HEK293T (cell line): ENCODE data around the gene ACADSB.
A peak's percentile ranks its signal among the peaks of the same experiment; 100 is the strongest.

Experiments
- CTCF ChIA-PET: fragments of 350-600 bp; formaldehyde crosslinking; extraction: SDS; loops from one replicate; lab custom pipeline; 2021; ENCODE audit warnings: antibody characterized with exemption, inconsistent platforms; lab: Yijun Ruan, JAX
- POLR2A ChIA-PET: fragments of 350-600 bp; formaldehyde crosslinking; extraction: SDS; loops from one replicate; lab custom pipeline; 2020; ENCODE audit warnings: antibody characterized with exemption, inconsistent platforms; lab: Yijun Ruan, JAX
- DNase-seq: peaks from one replicate; pipeline ENCODE4 v3.0.0; 2012; ENCODE audit warnings: mixed read lengths; ENCODE audit errors: extremely low spot score
- ARNT ChIP-seq: fragments of 450-650 bp; IDR thresholded peaks from 2 replicates; pipeline ENCODE4 v1.6.1; 2017; ENCODE audit warnings: mild to moderate bottlenecking
- BHLHE40 ChIP-seq: fragments of 450-650 bp; IDR thresholded peaks from 2 replicates; pipeline ENCODE4 v1.6.1; 2016; ENCODE audit warnings: mild to moderate bottlenecking, moderate library complexity, borderline replicate concordance
- CTBP1 ChIP-seq: fragments of 450-650 bp; IDR thresholded peaks from 2 replicates; pipeline ENCODE4 v1.6.1; 2016; ENCODE audit warnings: borderline replicate concordance
- ELF4 ChIP-seq: fragments of 450-650 bp; IDR thresholded peaks from 2 replicates; pipeline ENCODE4 v1.6.1; 2017; ENCODE audit warnings: antibody characterized with exemption
- FOXA1 ChIP-seq: fragments of 450-650 bp; IDR thresholded peaks from 2 replicates; pipeline ENCODE4 v1.6.1; 2016; ENCODE audit warnings: mild to moderate bottlenecking
- FOXK2 ChIP-seq: fragments of 450-650 bp; IDR thresholded peaks from 2 replicates; pipeline ENCODE4 v1.6.1; 2016; ENCODE audit warnings: mild to moderate bottlenecking
- FOXM1 ChIP-seq: fragments of 450-650 bp; IDR thresholded peaks from 2 replicates; pipeline ENCODE4 v1.6.1; 2017; ENCODE audit warnings: mild to moderate bottlenecking, borderline replicate concordance
- HDGF ChIP-seq: fragments of 450-650 bp; IDR thresholded peaks from 2 replicates; pipeline ENCODE4 v1.6.1; 2017; ENCODE audit warnings: antibody characterized with exemption, borderline replicate concordance
- L3MBTL2 ChIP-seq: fragments of 450-650 bp; conservative IDR thresholded peaks from 2 replicates; pipeline ENCODE4 v1.6.1; 2016; ENCODE audit warnings: mild to moderate bottlenecking
- LEF1 ChIP-seq: fragments of 450-650 bp; IDR thresholded peaks from 2 replicates; pipeline ENCODE4 v1.6.1; 2017; ENCODE audit warnings: mild to moderate bottlenecking, borderline replicate concordance
- NFRKB ChIP-seq: fragments of 450-650 bp; IDR thresholded peaks from 2 replicates; pipeline ENCODE4 v1.6.1; 2016; ENCODE audit warnings: mild to moderate bottlenecking, moderate library complexity
- SP1 ChIP-seq: fragments of 450-650 bp; IDR thresholded peaks from 2 replicates; pipeline ENCODE4 v1.6.1; 2017
- SUZ12 ChIP-seq: fragments of 450-650 bp; IDR thresholded peaks from 2 replicates; pipeline ENCODE4 v1.6.1; 2016; ENCODE audit warnings: mild to moderate bottlenecking
- TARDBP ChIP-seq: fragments of 450-650 bp; IDR thresholded peaks from 2 replicates; pipeline ENCODE4 v1.6.1; 2016
- ZNF384 ChIP-seq: fragments of 450-650 bp; IDR thresholded peaks from 2 replicates; pipeline ENCODE4 v1.6.1; 2016
- TF ChIP-seq, protein P1 (sequence below): fragments of 450-650 bp; IDR thresholded peaks from 2 replicates; pipeline ENCODE4 v1.6.1; 2016

ACADSB gene

DNA sequence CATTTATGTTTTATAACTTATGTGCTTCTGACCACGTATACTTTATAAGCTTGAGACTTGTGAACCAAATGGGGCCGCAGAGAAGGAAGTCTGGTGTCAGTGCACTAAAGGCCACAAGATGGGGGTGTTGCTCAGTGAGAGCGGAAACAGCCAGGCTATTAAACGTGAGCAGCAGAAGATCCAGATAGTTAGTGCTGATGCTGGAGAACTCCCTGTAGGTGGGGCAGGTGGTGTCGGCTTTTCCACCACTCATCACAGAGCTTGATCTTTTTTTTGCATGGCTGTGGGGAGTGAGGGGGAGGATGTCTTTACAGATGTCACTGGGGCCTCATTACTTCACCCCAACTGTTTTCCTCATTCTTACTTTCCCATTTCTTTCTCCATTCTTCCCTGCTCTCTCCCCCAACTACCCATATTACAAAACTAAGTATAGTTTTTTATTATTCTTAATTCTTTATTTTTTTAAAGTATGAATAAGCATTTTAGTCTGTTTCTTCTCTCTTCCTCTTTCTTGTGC, 34.7 kb downstream of the ACADSB start:
- no peak for TF ChIP-seq ELF4
- TF ChIP-seq TARDBP = no peak
- TF ChIP-seq FOXA1 = no peak
- TF ChIP-seq BHLHE40 = no peak
- TF ChIP-seq ZNF384 = no peak
- no peak for TF ChIP-seq FOXM1
- no peak for TF ChIP-seq L3MBTL2
- CTCF ChIA-PET = interaction anchor here (0.7 to 1.1 kb wide), 8 partner anchors 10 to 539 kb away, joined by 3 to 4 read pairs (median 3); no protein-coding TSS in a partner anchor
- DNase-seq = peak; percentile 80
- POLR2A ChIA-PET = interaction anchor here (1.5 kb wide), 1 partner anchor 110 kb away, joined by 4 read pairs; the partner anchor contains the start of gene BUB3

DNA sequence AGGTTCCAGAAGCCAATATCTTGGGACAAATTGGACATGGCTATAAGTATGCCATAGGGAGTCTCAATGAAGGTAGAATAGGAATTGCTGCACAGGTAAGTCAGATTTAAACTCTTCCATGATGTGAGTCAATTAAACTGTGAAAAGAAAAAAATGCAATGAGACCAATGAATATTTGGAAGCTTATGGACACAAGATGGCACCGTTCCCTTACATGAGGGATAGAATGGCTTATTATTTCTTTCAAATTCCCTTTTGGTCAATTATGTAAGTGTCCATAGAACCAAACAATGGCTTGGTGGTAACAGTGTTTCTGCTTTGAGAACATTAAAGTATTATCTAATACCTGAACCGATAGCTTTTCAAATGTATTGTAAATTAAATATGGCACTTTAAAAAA, 35.6 kb downstream of the ACADSB start:
- ChIA-PET POLR2A (interaction anchor here (1.5 kb wide), 1 partner anchor 110 kb away, joined by 4 read pairs; the partner anchor contains the start of gene BUB3), CTCF (no interaction called here)
- no peak for TF ChIP-seq FOXK2
- TF ChIP-seq, protein P1, sequence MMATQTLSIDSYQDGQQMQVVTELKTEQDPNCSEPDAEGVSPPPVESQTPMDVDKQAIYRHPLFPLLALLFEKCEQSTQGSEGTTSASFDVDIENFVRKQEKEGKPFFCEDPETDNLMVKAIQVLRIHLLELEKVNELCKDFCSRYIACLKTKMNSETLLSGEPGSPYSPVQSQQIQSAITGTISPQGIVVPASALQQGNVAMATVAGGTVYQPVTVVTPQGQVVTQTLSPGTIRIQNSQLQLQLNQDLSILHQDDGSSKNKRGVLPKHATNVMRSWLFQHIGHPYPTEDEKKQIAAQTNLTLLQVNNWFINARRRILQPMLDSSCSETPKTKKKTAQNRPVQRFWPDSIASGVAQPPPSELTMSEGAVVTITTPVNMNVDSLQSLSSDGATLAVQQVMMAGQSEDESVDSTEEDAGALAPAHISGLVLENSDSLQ = no peak
- TF ChIP-seq FOXA1 = no peak
- no peak for TF ChIP-seq HDGF
- TF ChIP-seq ELF4 = no peak
- TF ChIP-seq CTBP1 = no peak
- TF ChIP-seq TARDBP = no peak
- TF ChIP-seq L3MBTL2 = no peak
- no peak for TF ChIP-seq LEF1
- TF ChIP-seq ZNF384 = no peak
- TF ChIP-seq SP1 = no peak
- TF ChIP-seq BHLHE40 = no peak
- no peak for DNase-seq

DNA sequence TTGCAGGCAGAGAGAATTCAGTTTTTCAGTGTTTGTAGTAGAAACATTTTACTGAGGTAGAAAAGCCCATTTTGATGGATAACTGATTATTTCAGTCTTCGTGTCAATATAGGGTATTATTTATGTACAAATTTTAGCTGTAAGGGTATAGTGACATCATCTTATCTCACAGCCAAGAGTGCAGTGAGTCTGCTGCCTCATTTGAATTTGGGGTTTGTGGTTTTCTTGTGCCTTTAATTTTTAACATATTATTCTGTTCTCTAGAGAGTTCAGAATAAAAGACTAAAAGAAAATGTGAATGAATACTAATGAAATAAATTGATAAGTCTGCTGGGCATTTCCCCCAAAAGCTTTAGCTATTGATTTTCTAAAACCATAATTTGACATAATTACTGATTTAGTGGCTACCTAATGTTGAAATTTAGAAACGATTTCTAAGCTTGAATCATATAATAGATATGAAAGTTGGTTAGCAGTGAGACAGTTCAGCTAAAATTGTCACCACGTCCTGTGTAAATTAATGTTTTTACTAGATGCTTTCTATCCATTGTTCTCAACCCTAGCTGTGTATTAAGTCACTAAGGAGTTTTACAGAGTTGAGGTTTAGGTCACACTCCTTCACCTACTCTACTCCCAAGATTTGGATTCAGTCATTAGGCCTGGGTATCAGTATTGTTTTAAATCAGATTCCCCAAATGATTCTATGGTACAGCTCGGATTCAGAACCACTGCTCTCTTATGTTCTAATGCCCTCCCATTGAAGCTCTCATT, 37.3 kb downstream of the ACADSB start:
- DNase-seq = no peak
- ChIA-PET CTCF (interaction anchor here (1.0 kb wide), 1 partner anchor 527 kb away, joined by 4 read pairs; no protein-coding TSS in a partner anchor), POLR2A (no interaction called here)
- no peak for TF ChIP-seq LEF1
- TF ChIP-seq ARNT = no peak
- TF ChIP-seq NFRKB = no peak
- no peak for TF ChIP-seq FOXM1
- TF ChIP-seq TARDBP = no peak

DNA sequence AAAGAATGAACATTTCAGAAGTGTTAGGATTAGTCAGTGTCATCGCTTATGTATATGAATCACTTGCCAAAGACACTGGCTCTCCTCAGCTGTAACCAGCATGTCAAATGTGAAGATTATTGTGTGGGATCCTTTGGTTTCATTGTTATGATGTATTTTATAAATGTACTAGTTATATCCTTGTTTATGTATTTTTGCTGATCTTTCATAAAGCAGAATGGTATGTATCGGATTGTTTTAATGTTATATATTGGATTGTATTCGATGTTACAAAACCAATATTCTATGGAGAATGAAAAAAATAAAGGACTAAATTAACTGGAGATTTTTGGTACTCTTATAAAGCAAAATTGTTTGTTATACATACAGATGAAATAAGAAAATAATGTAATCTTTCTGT, 49.2 kb downstream of the ACADSB start:
- CTCF ChIA-PET = no interaction called here
- no peak for DNase-seq
- POLR2A ChIA-PET = no interaction called here
- TF ChIP-seq SUZ12 (no peak), ARNT (no peak), NFRKB (no peak), TARDBP (no peak), FOXM1 (no peak), BHLHE40 (no peak), FOXK2 (no peak), ELF4 (no peak), ZNF384 (no peak), CTBP1 (no peak), LEF1 (no peak), HDGF (no peak), FOXA1 (no peak), L3MBTL2 (no peak), SP1 (no peak)
- TF ChIP-seq, protein P1 = no peak

DNA sequence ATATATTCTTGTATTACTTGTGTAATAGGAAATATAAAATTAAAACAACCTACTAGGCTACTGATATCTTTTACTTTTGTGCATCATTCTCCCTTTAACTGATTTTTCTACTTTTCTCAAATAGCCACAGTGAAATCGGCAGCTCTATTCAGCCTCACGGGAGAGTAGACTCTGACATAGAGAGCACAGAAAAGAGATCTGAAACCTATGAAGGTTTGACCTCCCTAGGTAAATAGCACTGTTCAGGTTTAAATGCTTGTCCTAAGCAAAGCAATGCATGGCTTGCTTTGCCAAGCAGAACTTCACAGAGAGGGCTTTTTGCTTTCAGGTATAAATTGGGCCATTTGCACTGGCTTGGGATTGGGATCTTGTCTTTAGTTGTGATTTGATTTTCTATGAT, 53.1 kb downstream of the ACADSB start:
- no peak for DNase-seq
- ChIA-PET CTCF (no interaction called here), POLR2A (no interaction called here)
- no peak for TF ChIP-seq BHLHE40
- no peak for TF ChIP-seq HDGF
- no peak for TF ChIP-seq ELF4
- TF ChIP-seq SP1 = no peak
- TF ChIP-seq, protein P1 = no peak
- no peak for TF ChIP-seq FOXA1
- no peak for TF ChIP-seq SUZ12
- no peak for TF ChIP-seq FOXK2
- TF ChIP-seq NFRKB = no peak
- no peak for TF ChIP-seq ARNT

DNA sequence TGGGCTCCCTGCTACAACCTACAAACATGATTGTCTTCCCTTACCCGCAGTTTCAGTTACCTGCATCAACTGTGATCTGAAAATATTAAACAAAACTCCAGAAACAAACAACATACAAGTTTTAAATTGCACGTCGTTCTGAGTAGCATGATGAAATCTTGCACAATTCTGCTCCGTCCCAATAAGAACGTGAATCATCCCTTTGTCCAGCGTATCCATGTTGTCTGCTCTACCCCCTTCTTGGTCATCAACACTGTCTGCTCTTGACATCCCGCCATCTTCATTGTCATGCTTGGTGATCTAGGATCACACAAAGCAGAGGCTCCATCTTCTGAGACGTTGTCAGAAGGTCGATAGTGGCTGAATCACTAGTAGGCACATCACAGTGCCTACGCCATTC, 53.9 kb downstream of the ACADSB start:
- CTCF ChIA-PET = no interaction called here
- POLR2A ChIA-PET = no interaction called here
- TF ChIP-seq L3MBTL2 (no peak), ARNT (no peak), SUZ12 (no peak), SP1 (no peak), NFRKB (no peak), FOXM1 (no peak), TARDBP (no peak), ELF4 (no peak), FOXA1 (no peak), BHLHE40 (no peak), FOXK2 (no peak), HDGF (no peak), CTBP1 (no peak), ZNF384 (no peak), LEF1 (no peak)
- TF ChIP-seq, protein P1 = no peak
- no peak for DNase-seq
